ENCODE results near the gene CACNA1I.

The CACNA1I gene

GRCh38 chr22:39598017-39598965 lies 27.7 kb downstream of the CACNA1I start:
- Histone ChIP-seq H3K27me3 (ENCODE audit: insufficient read depth, low read length) (peaks cover 10% of the 10 kb centered on the region; the same call in 1 of the 2 replicates), H3K79me2 (ENCODE audit: control insufficient read depth, insufficient read depth, low read length, unreplicated experiment) (no peaks in the 10 kb centered on the region), H3K4me3 (ENCODE audit: low read depth, low read length) (no peak overlapping the region), H2AFZ (ENCODE audit: low read length, unreplicated experiment) (no peak overlapping the region), H3K4me1 (ENCODE audit: control insufficient read depth, insufficient read depth, low read length, unreplicated experiment) (peaks cover 1% of the 10 kb centered on the region), H3K27ac (ENCODE audit: low read depth, low read length) (no peak overlapping the region), H3K36me3 (ENCODE audit: insufficient read depth, low read length) (no peaks in the 10 kb centered on the region)

DNA sequence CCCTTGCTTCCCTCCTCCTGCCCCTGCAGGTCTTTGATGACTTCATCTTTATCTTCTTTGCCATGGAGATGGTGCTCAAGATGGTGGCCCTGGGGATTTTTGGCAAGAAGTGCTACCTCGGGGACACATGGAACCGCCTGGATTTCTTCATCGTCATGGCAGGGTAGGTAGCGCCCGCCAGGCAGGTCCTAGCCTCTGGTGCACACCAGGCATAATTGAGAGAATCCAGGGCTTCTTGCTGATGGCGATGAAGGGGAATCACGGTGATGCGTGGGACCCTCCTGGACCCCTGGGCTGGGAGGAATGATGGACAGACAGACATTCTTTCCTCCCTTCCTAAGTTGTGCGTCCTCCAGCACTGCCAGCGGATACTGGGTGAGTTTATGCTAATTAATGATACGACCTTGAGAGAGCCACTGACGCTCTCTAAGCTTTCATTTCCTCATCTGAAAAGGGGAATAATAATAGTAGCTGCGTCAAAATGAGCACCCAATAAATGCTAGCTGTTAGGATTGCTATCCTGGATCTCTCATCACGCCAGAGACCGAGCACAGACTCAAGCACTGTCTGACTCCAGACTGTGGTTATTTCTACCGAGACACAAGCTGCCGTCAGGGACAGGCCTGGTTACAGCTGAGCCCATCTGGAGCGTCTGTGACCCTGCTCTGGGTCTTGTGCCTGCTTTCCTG lies 30.1 kb downstream of the CACNA1I start:
- no peak overlapping the region for H3K27ac ChIP-seq (ENCODE audit: low read depth, low read length)
- H3K36me3 ChIP-seq (ENCODE audit: insufficient read depth, low read length): no peaks in the 10 kb centered on the region
- no peak overlapping the region for H3K4me3 ChIP-seq (ENCODE audit: low read depth, low read length)
- H2AFZ ChIP-seq (ENCODE audit: low read length, unreplicated experiment): no peak overlapping the region
- no peaks in the 10 kb centered on the region for H3K79me2 ChIP-seq (ENCODE audit: control insufficient read depth, insufficient read depth, low read length, unreplicated experiment)
- no peaks in the 10 kb centered on the region for H3K4me1 ChIP-seq (ENCODE audit: control insufficient read depth, insufficient read depth, low read length, unreplicated experiment)
- H3K27me3 ChIP-seq (ENCODE audit: insufficient read depth, low read length): peaks cover 10% of the 10 kb centered on the region; the same call in 1 of the 2 replicates

DNA sequence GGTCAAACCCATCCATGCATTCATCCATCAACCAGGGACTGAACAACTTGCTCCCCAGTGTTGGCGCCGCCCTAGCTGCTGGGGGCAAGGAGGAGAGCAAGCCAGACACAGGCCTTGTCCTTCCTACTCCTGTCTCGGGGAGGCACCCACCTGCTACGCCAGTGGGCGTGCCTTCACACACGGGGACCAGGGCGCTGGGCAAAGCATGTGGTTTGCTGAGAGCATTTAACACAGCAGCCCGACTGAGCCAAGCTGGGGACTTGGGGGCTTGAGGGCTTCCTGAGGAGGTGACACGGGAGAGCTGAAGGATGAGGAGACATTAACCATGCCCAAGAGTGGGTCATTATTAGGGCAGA lies 30.6 kb downstream of the CACNA1I start:
- Histone ChIP-seq H3K36me3 (ENCODE audit: insufficient read depth, low read length) (no peaks in the 10 kb centered on the region), H3K27me3 (ENCODE audit: insufficient read depth, low read length) (peaks cover 10% of the 10 kb centered on the region; the same call in 1 of the 2 replicates), H3K27ac (ENCODE audit: low read depth, low read length) (no peak overlapping the region), H2AFZ (ENCODE audit: low read length, unreplicated experiment) (no peak overlapping the region), H3K4me1 (ENCODE audit: control insufficient read depth, insufficient read depth, low read length, unreplicated experiment) (no peaks in the 10 kb centered on the region), H3K79me2 (ENCODE audit: control insufficient read depth, insufficient read depth, low read length, unreplicated experiment) (no peaks in the 10 kb centered on the region), H3K4me3 (ENCODE audit: low read depth, low read length) (no peak overlapping the region)

GRCh38 chr22:39603345-39603744 lies 32.8 kb downstream of the CACNA1I start:
- H3K79me2 ChIP-seq (ENCODE audit: control insufficient read depth, insufficient read depth, low read length, unreplicated experiment): no peaks in the 10 kb centered on the region
- no peak overlapping the region for H3K27ac ChIP-seq (ENCODE audit: low read depth, low read length)
- peaks cover 3% of the 10 kb centered on the region; the same call in 1 of the 2 replicates for H3K27me3 ChIP-seq (ENCODE audit: insufficient read depth, low read length)
- no peaks in the 10 kb centered on the region for H3K36me3 ChIP-seq (ENCODE audit: insufficient read depth, low read length)
- no peak overlapping the region for H3K4me3 ChIP-seq (ENCODE audit: low read depth, low read length)
- H2AFZ ChIP-seq (ENCODE audit: low read length, unreplicated experiment): no peak overlapping the region
- H3K4me1 ChIP-seq (ENCODE audit: control insufficient read depth, insufficient read depth, low read length, unreplicated experiment): no peaks in the 10 kb centered on the region

DNA sequence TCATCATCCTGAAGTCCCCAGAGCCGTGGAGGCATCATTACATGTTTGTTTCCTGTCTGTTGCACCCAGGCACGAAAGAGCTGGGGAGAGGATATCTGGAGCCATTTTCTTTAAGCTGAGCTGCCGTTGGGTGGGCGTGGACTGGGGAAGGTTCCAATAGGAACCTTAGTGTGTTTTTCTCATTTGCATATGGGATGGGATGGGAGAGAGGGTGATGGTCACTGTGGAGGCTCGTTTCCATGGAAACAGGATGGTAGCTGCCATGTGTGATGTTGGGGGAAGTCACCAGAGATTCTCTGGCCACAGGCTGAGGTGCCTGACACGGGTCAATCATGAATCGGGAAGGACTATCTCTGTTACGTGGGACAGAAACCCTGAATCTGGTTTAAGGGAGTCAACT lies 39.7 kb downstream of the CACNA1I start:
- Histone ChIP-seq H3K36me3 (ENCODE audit: insufficient read depth, low read length) (no peaks in the 10 kb centered on the region), H3K4me3 (ENCODE audit: low read depth, low read length) (no peak overlapping the region), H2AFZ (ENCODE audit: low read length, unreplicated experiment) (no peak overlapping the region), H3K79me2 (ENCODE audit: control insufficient read depth, insufficient read depth, low read length, unreplicated experiment) (no peaks in the 10 kb centered on the region), H3K27ac (ENCODE audit: low read depth, low read length) (no peak overlapping the region), H3K27me3 (ENCODE audit: insufficient read depth, low read length) (peaks cover 19% of the 10 kb centered on the region; the same call in 1 of the 2 replicates), H3K4me1 (ENCODE audit: control insufficient read depth, insufficient read depth, low read length, unreplicated experiment) (no peaks in the 10 kb centered on the region)

- H3K27ac ChIP-seq (ENCODE audit: low read depth, low read length): no peak overlapping the region
- peaks cover 22% of the 10 kb centered on the region for H3K27me3 ChIP-seq (ENCODE audit: insufficient read depth, low read length)
Measured at GRCh38 chr22:39610766-39611165, 40.2 kb downstream of the CACNA1I start.

GRCh38 chr22:39611360-39611759 lies 40.8 kb downstream of the CACNA1I start:
- no peak overlapping the region for H2AFZ ChIP-seq (ENCODE audit: low read length, unreplicated experiment)
- no peak overlapping the region for H3K27ac ChIP-seq (ENCODE audit: low read depth, low read length)
- H3K4me3 ChIP-seq (ENCODE audit: low read depth, low read length): no peak overlapping the region
- peaks cover 27% of the 10 kb centered on the region for H3K27me3 ChIP-seq (ENCODE audit: insufficient read depth, low read length)
- no peaks in the 10 kb centered on the region for H3K79me2 ChIP-seq (ENCODE audit: control insufficient read depth, insufficient read depth, low read length, unreplicated experiment)
- H3K4me1 ChIP-seq (ENCODE audit: control insufficient read depth, insufficient read depth, low read length, unreplicated experiment): no peaks in the 10 kb centered on the region
- H3K36me3 ChIP-seq (ENCODE audit: insufficient read depth, low read length): no peaks in the 10 kb centered on the region

More at GRCh38 chr22:39610766-39611165, 40.2 kb downstream of the CACNA1I start:
- Histone ChIP-seq H3K79me2 (ENCODE audit: control insufficient read depth, insufficient read depth, low read length, unreplicated experiment) (no peaks in the 10 kb centered on the region), H3K4me3 (ENCODE audit: low read depth, low read length) (no peak overlapping the region), H2AFZ (ENCODE audit: low read length, unreplicated experiment) (no peak overlapping the region), H3K4me1 (ENCODE audit: control insufficient read depth, insufficient read depth, low read length, unreplicated experiment) (no peaks in the 10 kb centered on the region), H3K36me3 (ENCODE audit: insufficient read depth, low read length) (no peaks in the 10 kb centered on the region)

DNA sequence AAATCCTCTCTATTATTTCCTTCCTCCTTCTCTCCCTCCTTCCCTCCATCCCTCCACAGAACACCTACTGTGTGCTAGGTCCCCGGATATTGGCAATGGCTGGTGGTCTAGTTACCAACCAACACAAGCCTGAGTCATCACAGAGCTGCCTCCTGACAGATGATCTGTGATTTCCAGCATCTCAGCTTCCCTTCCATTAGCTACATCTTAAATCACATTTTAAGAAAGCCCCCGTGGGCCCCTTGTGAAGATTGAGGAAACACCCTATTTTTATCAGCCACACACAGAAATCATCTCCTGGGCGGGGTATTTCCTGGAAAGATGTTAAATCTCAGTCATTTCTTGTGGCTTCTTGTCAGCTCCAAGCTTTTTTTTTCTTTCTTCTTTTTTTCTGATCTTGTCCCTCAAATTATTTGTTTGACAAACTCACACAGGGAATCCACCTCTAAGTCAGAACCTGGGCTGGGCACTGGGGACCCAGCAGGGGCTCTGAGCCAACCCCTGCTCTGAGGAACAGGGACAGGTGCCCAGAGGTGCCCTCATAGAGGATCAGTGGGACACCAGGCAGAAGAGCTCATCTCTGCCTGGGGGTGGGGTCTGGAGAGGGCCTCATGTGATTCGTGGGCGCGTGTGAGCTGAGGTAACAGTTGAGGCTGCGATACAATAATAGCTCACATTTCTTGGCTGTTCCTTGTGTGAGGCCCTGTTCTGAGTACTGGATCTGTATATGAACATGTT lies 42.4 kb downstream of the CACNA1I start:
- Histone ChIP-seq H3K27ac (ENCODE audit: low read depth, low read length) (no peak overlapping the region), H3K4me3 (ENCODE audit: low read depth, low read length) (no peak overlapping the region), H3K27me3 (ENCODE audit: insufficient read depth, low read length) (peaks cover 27% of the 10 kb centered on the region), H3K4me1 (ENCODE audit: control insufficient read depth, insufficient read depth, low read length, unreplicated experiment) (no peaks in the 10 kb centered on the region), H2AFZ (ENCODE audit: low read length, unreplicated experiment) (no peak overlapping the region), H3K36me3 (ENCODE audit: insufficient read depth, low read length) (no peaks in the 10 kb centered on the region), H3K79me2 (ENCODE audit: control insufficient read depth, insufficient read depth, low read length, unreplicated experiment) (no peaks in the 10 kb centered on the region)

- peaks cover 27% of the 10 kb centered on the region for H3K27me3 ChIP-seq (ENCODE audit: insufficient read depth, low read length)
- no peak overlapping the region for H2AFZ ChIP-seq (ENCODE audit: low read length, unreplicated experiment)
- no peak overlapping the region for H3K27ac ChIP-seq (ENCODE audit: low read depth, low read length)
- no peaks in the 10 kb centered on the region for H3K79me2 ChIP-seq (ENCODE audit: control insufficient read depth, insufficient read depth, low read length, unreplicated experiment)
- H3K4me3 ChIP-seq (ENCODE audit: low read depth, low read length): no peak overlapping the region
- H3K36me3 ChIP-seq (ENCODE audit: insufficient read depth, low read length): no peaks in the 10 kb centered on the region
- no peaks in the 10 kb centered on the region for H3K4me1 ChIP-seq (ENCODE audit: control insufficient read depth, insufficient read depth, low read length, unreplicated experiment)
Measured at GRCh38 chr22:39613549-39613921, 43.0 kb downstream of the CACNA1I start.

DNA sequence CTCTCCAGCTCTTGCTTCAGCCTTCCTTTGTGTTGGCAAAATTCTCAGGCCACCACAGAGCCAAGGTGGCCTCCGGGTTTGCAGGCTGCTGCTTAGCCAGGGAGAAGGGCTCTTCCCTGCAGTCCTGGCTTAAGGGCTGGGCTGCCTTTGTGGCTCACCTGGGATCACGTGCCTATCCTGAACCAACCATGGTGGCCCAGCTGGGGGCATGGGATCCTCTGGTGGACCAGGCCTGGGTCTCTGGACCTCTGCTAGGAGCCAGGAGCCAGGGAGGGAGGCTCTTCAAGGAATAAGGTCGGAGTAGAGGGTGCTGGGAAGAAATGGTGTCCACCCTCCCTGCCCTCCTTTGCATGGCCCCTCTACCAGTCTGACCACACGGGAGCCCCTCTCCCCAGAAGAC lies 43.9 kb downstream of the CACNA1I start:
- Histone ChIP-seq H3K79me2 (ENCODE audit: control insufficient read depth, insufficient read depth, low read length, unreplicated experiment) (no peaks in the 10 kb centered on the region), H3K36me3 (ENCODE audit: insufficient read depth, low read length) (no peaks in the 10 kb centered on the region), H3K4me3 (ENCODE audit: low read depth, low read length) (no peak overlapping the region), H3K4me1 (ENCODE audit: control insufficient read depth, insufficient read depth, low read length, unreplicated experiment) (no peaks in the 10 kb centered on the region), H2AFZ (ENCODE audit: low read length, unreplicated experiment) (no peak overlapping the region), H3K27ac (ENCODE audit: low read depth, low read length) (no peak overlapping the region), H3K27me3 (ENCODE audit: insufficient read depth, low read length) (peaks cover 22% of the 10 kb centered on the region)
